Epithelial cell of esophagus (primary cell): ENCODE data around the gene ATRN.

ENCODE experiments used
- DNase-seq: peaks from one replicate; pipeline ENCODE4 v3.0.0; 2010; ENCODE audit warnings: low read depth
- H3K4me3 ChIP-seq: 2 replicates; pipeline ENCODE4 v1.5.1; 2011; ENCODE audit warnings: mild to moderate bottlenecking, low read length, control low read depth
- TF ChIP-seq, protein P1 (sequence below): IDR thresholded peaks from 2 replicates; pipeline ENCODE4 v1.5.1; 2011; ENCODE audit warnings: low read depth, mild to moderate bottlenecking, low read length, control low read depth, inconsistent platforms; ENCODE audit not compliant: insufficient read depth; ENCODE audit errors: missing control alignments

The ATRN gene

DNA sequence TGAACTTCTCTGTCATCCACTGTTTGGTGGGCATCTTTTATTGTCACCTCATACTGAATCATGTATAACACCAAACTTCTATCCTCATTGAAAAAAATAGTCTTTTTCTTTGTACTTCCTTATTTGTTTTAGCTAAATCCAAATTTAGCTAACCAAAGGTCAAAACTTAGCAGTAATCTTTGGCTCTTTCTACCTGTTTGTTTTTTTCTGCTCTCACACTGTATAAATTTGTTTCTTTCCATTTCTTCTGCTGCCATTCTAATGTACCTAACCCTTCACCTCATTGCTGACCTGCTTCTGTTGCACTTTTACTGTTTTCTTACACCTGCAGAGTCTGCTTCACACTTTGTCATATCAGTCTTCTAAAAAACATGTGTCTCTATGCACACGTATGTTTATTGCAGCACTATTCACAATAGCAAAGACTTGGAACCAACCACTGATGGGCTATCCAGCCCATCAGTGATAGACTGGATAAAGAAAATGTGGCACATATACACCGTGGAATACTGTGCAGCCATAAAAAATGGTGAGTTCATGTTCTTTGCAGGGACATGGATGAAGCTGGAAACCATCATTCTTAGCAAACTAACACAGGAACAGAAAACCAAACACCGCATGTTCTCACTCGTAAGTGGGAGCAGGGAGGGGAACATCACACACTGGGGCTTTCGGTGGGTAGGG lies 7.2 kb downstream of the ATRN start:
- no peak overlapping the region for H3K4me3 ChIP-seq
- DNase-seq = no peak
- TF ChIP-seq, protein P1, sequence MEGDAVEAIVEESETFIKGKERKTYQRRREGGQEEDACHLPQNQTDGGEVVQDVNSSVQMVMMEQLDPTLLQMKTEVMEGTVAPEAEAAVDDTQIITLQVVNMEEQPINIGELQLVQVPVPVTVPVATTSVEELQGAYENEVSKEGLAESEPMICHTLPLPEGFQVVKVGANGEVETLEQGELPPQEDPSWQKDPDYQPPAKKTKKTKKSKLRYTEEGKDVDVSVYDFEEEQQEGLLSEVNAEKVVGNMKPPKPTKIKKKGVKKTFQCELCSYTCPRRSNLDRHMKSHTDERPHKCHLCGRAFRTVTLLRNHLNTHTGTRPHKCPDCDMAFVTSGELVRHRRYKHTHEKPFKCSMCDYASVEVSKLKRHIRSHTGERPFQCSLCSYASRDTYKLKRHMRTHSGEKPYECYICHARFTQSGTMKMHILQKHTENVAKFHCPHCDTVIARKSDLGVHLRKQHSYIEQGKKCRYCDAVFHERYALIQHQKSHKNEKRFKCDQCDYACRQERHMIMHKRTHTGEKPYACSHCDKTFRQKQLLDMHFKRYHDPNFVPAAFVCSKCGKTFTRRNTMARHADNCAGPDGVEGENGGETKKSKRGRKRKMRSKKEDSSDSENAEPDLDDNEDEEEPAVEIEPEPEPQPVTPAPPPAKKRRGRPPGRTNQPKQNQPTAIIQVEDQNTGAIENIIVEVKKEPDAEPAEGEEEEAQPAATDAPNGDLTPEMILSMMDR = no peak

- DNase-seq = peak; percentile 31
- TF ChIP-seq, protein P1 = no peak
- no peak overlapping the region for H3K4me3 ChIP-seq
Measured at GRCh38 chr20:3479025-3479424, 8.2 kb downstream of the ATRN start.

GRCh38 chr20:3479759-3480615 lies 9.2 kb downstream of the ATRN start:
- DNase-seq = no peak
- no peak overlapping the region for H3K4me3 ChIP-seq
- TF ChIP-seq, protein P1 = no peak

GRCh38 chr20:3483309-3483708 lies 12.5 kb downstream of the ATRN start:
- no peak overlapping the region for H3K4me3 ChIP-seq
- TF ChIP-seq, protein P1 = no peak
- no peak for DNase-seq

GRCh38 chr20:3483784-3484183 lies 13.0 kb downstream of the ATRN start:
- H3K4me3 ChIP-seq = no peak overlapping the region
- TF ChIP-seq, protein P1 = no peak
- peak; percentile 36 for DNase-seq

DNA sequence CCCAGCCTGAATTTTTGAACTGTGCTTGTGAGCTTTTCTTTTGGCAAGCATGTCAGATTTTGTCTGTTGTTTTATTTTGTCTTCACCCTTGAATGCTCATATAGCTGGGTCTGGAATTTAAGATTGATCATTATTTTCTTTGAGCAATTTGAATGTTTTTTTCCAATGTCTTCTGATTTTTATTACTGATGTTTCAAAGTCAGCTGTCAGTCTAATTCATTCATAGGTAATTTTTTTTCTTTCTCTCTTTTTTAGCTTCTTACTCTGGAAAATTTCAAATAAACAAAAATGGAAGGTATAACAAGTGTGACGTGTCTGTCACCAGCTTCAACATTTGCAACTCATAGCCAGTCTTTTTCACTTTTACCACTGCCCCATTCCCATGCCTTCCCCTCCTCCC lies 15.1 kb downstream of the ATRN start:
- no peak overlapping the region for H3K4me3 ChIP-seq
- TF ChIP-seq, protein P1 = no peak
- DNase-seq = no peak
